DMS79 treated with DMSO at 0.1 percent for 48 hours (cell line): Measurements from ENCODE around the gene PIH1D2.
"Not testable (repeated sequence)": the region's sequence is repeated elsewhere in the genome, so short reads cannot be mapped to it uniquely, and the experiment has no call there.

Source experiments
- DNase-seq: peaks from one replicate; lab custom pipeline; 2025; lab: John Stamatoyannopoulos, UW

Gene PIH1D2

GRCh38 chr11:112051768-112052167 is 22.0 kb downstream of the PIH1D2 start:
- no peak for DNase-seq

GRCh38 chr11:112050721-112051120 is 23.1 kb downstream of the PIH1D2 start:
- DNase-seq, result no peak

GRCh38 chr11:112049777-112050176 is 24.0 kb downstream of the PIH1D2 start:
- DNase-seq, result no peak

- not testable (repeated sequence) for DNase-seq
Measured at GRCh38 chr11:112048256-112048655, 25.6 kb downstream of the PIH1D2 start.

GRCh38 chr11:112046647-112047046 is 27.2 kb downstream of the PIH1D2 start:
- DNase-seq, result not testable (repeated sequence)

- no peak for DNase-seq
Measured at GRCh38 chr11:112044961-112045360, 28.9 kb downstream of the PIH1D2 start.

GRCh38 chr11:112042961-112043304 is 30.9 kb downstream of the PIH1D2 start:
- DNase-seq, result no peak

GRCh38 chr11:112042161-112042960 is 31.5 kb downstream of the PIH1D2 start:
- no peak for DNase-seq

- DNase-seq, result no peak
Measured at GRCh38 chr11:112037527-112037926, 36.3 kb downstream of the PIH1D2 start.

GRCh38 chr11:112033902-112034301 is 39.9 kb downstream of the PIH1D2 start:
- DNase-seq, result no peak

GRCh38 chr11:112029460-112029859 is 44.4 kb downstream of the PIH1D2 start:
- no peak for DNase-seq

GRCh38 chr11:112026784-112027410 is 46.9 kb downstream of the PIH1D2 start:
- DNase-seq, result not testable (repeated sequence)

GRCh38 chr11:112025707-112026106 is 48.1 kb downstream of the PIH1D2 start:
- DNase-seq, result peak; percentile 26

GRCh38 chr11:112024773-112025678 is 48.8 kb downstream of the PIH1D2 start, which contains the start of gene DLAT:
Gene DLAT, plus strand, starts transcription at chr11:112025408. Its CDS starts 65 bp downstream, at chr11:112025473.
- peak; percentile 98 for DNase-seq

GRCh38 chr11:112024178-112024772 is 49.5 kb downstream of the PIH1D2 start:
- DNase-seq, result peak; percentile 80

GRCh38 chr11:112023104-112023503 is 50.7 kb downstream of the PIH1D2 start:
- DNase-seq, result no peak

GRCh38 chr11:112019066-112019465 is 54.8 kb downstream of the PIH1D2 start:
- DNase-seq, result no peak
